Naive thymus-derived CD8-positive, alpha-beta T cell (primary cell): ENCODE results near the gene ST7L. TPM values are rescaled to one million over a fixed set of nuclear protein-coding genes. Genes with fewer than 3 reads are reported as not detected.
A peak's percentile ranks its signal among the peaks of the same experiment; 100 is the strongest.

Experiments
- ATAC-seq, 2 donors: fragments of 150-1000 bp; cut with Tn5 transposase in 1 of 2; sonication (Bioruptor Pico), chemical (Tn5 transposase) in 1 of 2; 1 replicate in 1 of 2; 2 replicates in 1 of 2; pipeline ENCODE4 v1.10.0; 2021; ENCODE audit warnings: mild to moderate bottlenecking in 2 of 2, moderate library complexity in 2 of 2
- POLR2A ChIA-PET: fragments of 350-600 bp; sonication (Branson Sonifier 250); formaldehyde crosslinking; loops from one replicate; lab custom pipeline; 2021; ENCODE audit warnings: antibody characterized with exemption; lab: Charles Lee
- DNase-seq, 10 donors: peaks; one replicate each; pipeline versions ENCODE4 v3.0.0 to v3.0.0-alpha.2; 2020 to 2022
- H3K27ac Mint-ChIP-seq, 10 donors: one replicate each; pipeline ENCODE4 v1.8.0; 2020 to 2022; ENCODE audit warnings: mild to moderate bottlenecking in 10 of 10, mixed read lengths in 10 of 10, moderate library complexity in 4 of 10, inconsistent platforms in 1 of 10
- H3K27me3 Mint-ChIP-seq, 5 donors: one replicate each; pipeline ENCODE4 v1.8.0; 2021 to 2022; ENCODE audit warnings: mixed read lengths in 5 of 5
- H3K36me3 Mint-ChIP-seq, 3 donors: one replicate each; pipeline ENCODE4 v1.8.0; 2020 to 2022; ENCODE audit warnings: mixed read lengths in 3 of 3, mild to moderate bottlenecking in 2 of 3, inconsistent platforms in 1 of 3
- H3K4me1 Mint-ChIP-seq, 4 donors: one replicate each; pipeline ENCODE4 v1.8.0; 2021 to 2022; ENCODE audit warnings: mixed read lengths in 4 of 4
- H3K4me3 Mint-ChIP-seq, 10 donors: one replicate each; pipeline ENCODE4 v1.8.0; 2020 to 2022; ENCODE audit warnings: mild to moderate bottlenecking in 10 of 10, mixed read lengths in 10 of 10, moderate library complexity in 6 of 10, inconsistent platforms in 1 of 10
- H3K9me3 Mint-ChIP-seq, 9 donors: one replicate each; pipeline ENCODE4 v1.8.0; 2020 to 2022; ENCODE audit warnings: mixed read lengths in 9 of 9, mild to moderate bottlenecking in 3 of 9, inconsistent platforms in 1 of 9, moderate library complexity in 1 of 9
- polyA plus RNA-seq, 3 donors: library from polyadenylated mRNA; unstranded; fragments of 300-500 nt; fragmentation: Illumina TruSeq; gene quantifications; one replicate each; pipeline ENCODE4 v1.2.3, GENCODE V29; 2021
- total RNA-seq, 8 experiments: library from RNA in 2 of 8; stranded (reverse) in 2 of 8; gene quantifications; one replicate each; pipeline ENCODE4 v1.2.3 and lab custom pipeline; 2021 to 2026

ST7L gene
- total and polyA plus RNA-seq, 5 experiments from 2014 or later, result 12.6 to 23.7 (median 15.7) TPM

- Mint-ChIP-seq H3K27ac (no peak overlapping the region), H3K27me3 (no peaks in the 10 kb centered on the region), H3K4me1 (no peaks in the 10 kb centered on the region), H3K36me3 (peaks cover 5 to 49% (median 7%) of the 10 kb centered on the region in 3 donors), H3K9me3 (no peaks in the 10 kb centered on the region), H3K4me3 (no peak overlapping the region)
- POLR2A ChIA-PET, result no interaction called here
- DNase-seq, result no peak
- no peak for ATAC-seq
Observed at GRCh38 chr1:112542206-112542973, 76.6 kb downstream of the ST7L start.

GRCh38 chr1:112541299-112541698 lies 77.6 kb downstream of the ST7L start:
- ATAC-seq (no peak), DNase-seq (no peak)
- peaks cover 5 to 52% (median 7%) of the 10 kb centered on the region in 3 donors for H3K36me3 Mint-ChIP-seq
- H3K27ac Mint-ChIP-seq, result no peak overlapping the region
- no peaks in the 10 kb centered on the region for H3K27me3 Mint-ChIP-seq
- POLR2A ChIA-PET, result interaction anchor here (0.7 kb wide), 1 partner anchor 170 kb away, joined by 4 read pairs; no protein-coding TSS in a partner anchor
- H3K4me1 Mint-ChIP-seq, result no peaks in the 10 kb centered on the region
- no peaks in the 10 kb centered on the region for H3K9me3 Mint-ChIP-seq
- no peak overlapping the region for H3K4me3 Mint-ChIP-seq

GRCh38 chr1:112540226-112540794 lies 78.6 kb downstream of the ST7L start:
- POLR2A ChIA-PET, result interaction anchor here (0.7 kb wide), 1 partner anchor 171 kb away, joined by 4 read pairs; no protein-coding TSS in a partner anchor
- DNase-seq (no peak), ATAC-seq (no peak)
- H3K27ac Mint-ChIP-seq, result no peak overlapping the region
- no peaks in the 10 kb centered on the region for H3K4me1 Mint-ChIP-seq
- no peaks in the 10 kb centered on the region for H3K9me3 Mint-ChIP-seq
- H3K4me3 Mint-ChIP-seq, result no peak overlapping the region
- H3K36me3 Mint-ChIP-seq, result peaks cover 5 to 45% (median 6%) of the 10 kb centered on the region in 3 donors
- no peaks in the 10 kb centered on the region for H3K27me3 Mint-ChIP-seq

- H3K27ac Mint-ChIP-seq, result no peak overlapping the region
- POLR2A ChIA-PET, result no interaction called here
- DNase-seq (no peak), ATAC-seq (no peak)
- no peaks in the 10 kb centered on the region for H3K27me3 Mint-ChIP-seq
- H3K4me1 Mint-ChIP-seq, result no peaks in the 10 kb centered on the region
- H3K36me3 Mint-ChIP-seq, result peaks cover 5 to 51% (median 10%) of the 10 kb centered on the region in 3 donors
- no peak overlapping the region for H3K4me3 Mint-ChIP-seq
- H3K9me3 Mint-ChIP-seq, result no peaks in the 10 kb centered on the region
Observed at GRCh38 chr1:112538883-112539282, 80.1 kb downstream of the ST7L start.

- H3K36me3 Mint-ChIP-seq, result peaks cover 5 to 54% (median 14%) of the 10 kb centered on the region in 3 donors
- POLR2A ChIA-PET, result no interaction called here
- DNase-seq (no peak), ATAC-seq (no peak)
- no peaks in the 10 kb centered on the region for H3K9me3 Mint-ChIP-seq
- H3K4me1 Mint-ChIP-seq, result no peaks in the 10 kb centered on the region
- no peak overlapping the region for H3K27ac Mint-ChIP-seq
- no peaks in the 10 kb centered on the region for H3K27me3 Mint-ChIP-seq
- no peak overlapping the region for H3K4me3 Mint-ChIP-seq
Observed at GRCh38 chr1:112537456-112537855, 81.5 kb downstream of the ST7L start.

GRCh38 chr1:112536561-112536960 lies 82.4 kb downstream of the ST7L start:
- peaks cover 5 to 47% (median 10%) of the 10 kb centered on the region in 3 donors for H3K36me3 Mint-ChIP-seq
- POLR2A ChIA-PET, result interaction anchor here (0.7 kb wide), 1 partner anchor 162 kb away, joined by 4 read pairs; no protein-coding TSS in a partner anchor
- H3K9me3 Mint-ChIP-seq, result no peaks in the 10 kb centered on the region
- ATAC-seq (no peak), DNase-seq (no peak)
- H3K4me1 Mint-ChIP-seq, result no peaks in the 10 kb centered on the region
- no peak overlapping the region for H3K4me3 Mint-ChIP-seq
- H3K27ac Mint-ChIP-seq, result no peak overlapping the region
- no peaks in the 10 kb centered on the region for H3K27me3 Mint-ChIP-seq

GRCh38 chr1:112533029-112533428 lies 85.9 kb downstream of the ST7L start:
- no peak for DNase-seq
- Mint-ChIP-seq H3K9me3 (no peaks in the 10 kb centered on the region), H3K27me3 (no peaks in the 10 kb centered on the region)

GRCh38 chr1:112532064-112532463 lies 86.9 kb downstream of the ST7L start:
- Mint-ChIP-seq H3K27ac (no peak overlapping the region), H3K4me1 (no peaks in the 10 kb centered on the region), H3K4me3 (no peak overlapping the region), H3K36me3 (peaks cover 0 to 30% (median 10%) of the 10 kb centered on the region in 3 donors), H3K27me3 (no peaks in the 10 kb centered on the region), H3K9me3 (no peaks in the 10 kb centered on the region)
- DNase-seq (no peak), ATAC-seq (no peak)
- POLR2A ChIA-PET, result no interaction called here

More at GRCh38 chr1:112533029-112533428, 85.9 kb downstream of the ST7L start:
- Mint-ChIP-seq H3K36me3 (peaks cover 0 to 26% (median 10%) of the 10 kb centered on the region in 3 donors), H3K27ac (no peak overlapping the region), H3K4me1 (no peaks in the 10 kb centered on the region), H3K4me3 (no peak overlapping the region)
- ATAC-seq, result no peak
- POLR2A ChIA-PET, result no interaction called here

GRCh38 chr1:112530832-112531231 lies 88.1 kb downstream of the ST7L start:
- POLR2A ChIA-PET, result no interaction called here
- H3K27me3 Mint-ChIP-seq, result no peaks in the 10 kb centered on the region
- ATAC-seq (no peak), DNase-seq (no peak)
- H3K9me3 Mint-ChIP-seq, result no peaks in the 10 kb centered on the region
- H3K4me3 Mint-ChIP-seq, result no peak overlapping the region
- no peaks in the 10 kb centered on the region for H3K4me1 Mint-ChIP-seq
- H3K27ac Mint-ChIP-seq, result no peak overlapping the region
- peaks cover 0 to 36% (median 14%) of the 10 kb centered on the region in 3 donors for H3K36me3 Mint-ChIP-seq

GRCh38 chr1:112529301-112529700 lies 89.6 kb downstream of the ST7L start:
- H3K4me3 Mint-ChIP-seq, result no peak overlapping the region
- DNase-seq (no peak), ATAC-seq (no peak)
- POLR2A ChIA-PET, result interaction anchor here (0.7 kb wide), 1 partner anchor 14 kb away, joined by 4 read pairs; no protein-coding TSS in a partner anchor
- H3K4me1 Mint-ChIP-seq, result no peaks in the 10 kb centered on the region
- peaks cover 0 to 42% (median 15%) of the 10 kb centered on the region in 3 donors for H3K36me3 Mint-ChIP-seq
- H3K9me3 Mint-ChIP-seq, result no peaks in the 10 kb centered on the region
- H3K27ac Mint-ChIP-seq, result no peak overlapping the region
- H3K27me3 Mint-ChIP-seq, result no peaks in the 10 kb centered on the region

GRCh38 chr1:112528076-112528475 lies 90.9 kb downstream of the ST7L start:
- Mint-ChIP-seq H3K27me3 (no peaks in the 10 kb centered on the region), H3K27ac (no peak overlapping the region), H3K36me3 (peaks cover 0 to 36% (median 7%) of the 10 kb centered on the region in 3 donors), H3K4me3 (no peak overlapping the region), H3K9me3 (no peaks in the 10 kb centered on the region), H3K4me1 (no peaks in the 10 kb centered on the region)
- DNase-seq, result no peak
- no peak for ATAC-seq
- POLR2A ChIA-PET, result interaction anchor here (0.6 kb wide), 1 partner anchor 611 kb away, joined by 4 read pairs; no protein-coding TSS in a partner anchor

- DNase-seq, result no peak
- H3K4me3 Mint-ChIP-seq, result no peak overlapping the region
- no peaks in the 10 kb centered on the region for H3K4me1 Mint-ChIP-seq
- H3K36me3 Mint-ChIP-seq, result peaks cover 0 to 36% (median 7%) of the 10 kb centered on the region in 3 donors
- peak overlapping the region in 2 of 10 donors; percentile 1 to 27 for H3K27ac Mint-ChIP-seq
- H3K27me3 Mint-ChIP-seq, result no peaks in the 10 kb centered on the region
- POLR2A ChIA-PET, result interaction anchor here (0.6 kb wide), 1 partner anchor 612 kb away, joined by 4 read pairs; no protein-coding TSS in a partner anchor
- no peak for ATAC-seq
- no peaks in the 10 kb centered on the region for H3K9me3 Mint-ChIP-seq
Observed at GRCh38 chr1:112527266-112528010, 91.5 kb downstream of the ST7L start.
